ENCODE results near the gene KIF19.
"Not testable (repeated sequence)": the region's sequence is repeated elsewhere in the genome, so short reads cannot be mapped to it uniquely, and the experiment has no call there.

Gene KIF19

GRCh38 chr17:74390680-74391653, 64.9 kb downstream of the KIF19 start:
- DNase-seq: no peak

- DNase-seq: no peak
Measured at GRCh38 chr17:74391771-74392170, 65.7 kb downstream of the KIF19 start.

GRCh38 chr17:74392848-74393247, 66.8 kb downstream of the KIF19 start:
- DNase-seq: peak in 1 of 2 experiments; percentile 19

GRCh38 chr17:74393346-74393942, 67.4 kb downstream of the KIF19 start:
- DNase-seq: no peak

- no peak for DNase-seq
Measured at GRCh38 chr17:74394275-74394950, 68.4 kb downstream of the KIF19 start.

- no peak for DNase-seq
Measured at GRCh38 chr17:74394977-74395376, 69.0 kb downstream of the KIF19 start.

- DNase-seq: no peak
Measured at GRCh38 chr17:74396567-74396966, 70.5 kb downstream of the KIF19 start.

GRCh38 chr17:74402048-74402447, 76.0 kb downstream of the KIF19 start:
- DNase-seq: no peak

- DNase-seq: no peak
Measured at GRCh38 chr17:74403512-74404137, 77.6 kb downstream of the KIF19 start.

- DNase-seq: no peak
Measured at GRCh38 chr17:74404218-74404617, 78.2 kb downstream of the KIF19 start.

GRCh38 chr17:74404789-74405188, 78.8 kb downstream of the KIF19 start:
- DNase-seq: no peak

- not testable (repeated sequence) for DNase-seq
Measured at GRCh38 chr17:74405311-74405710, 79.3 kb downstream of the KIF19 start.

All from NCI-H2081 (cell line).